Measurements from ENCODE around the gene KIAA0513.

The KIAA0513 gene

GRCh38 chr16:85011846-85012284, 15.7 kb upstream of the KIAA0513 start:
- TF ChIP-seq, protein P1, sequence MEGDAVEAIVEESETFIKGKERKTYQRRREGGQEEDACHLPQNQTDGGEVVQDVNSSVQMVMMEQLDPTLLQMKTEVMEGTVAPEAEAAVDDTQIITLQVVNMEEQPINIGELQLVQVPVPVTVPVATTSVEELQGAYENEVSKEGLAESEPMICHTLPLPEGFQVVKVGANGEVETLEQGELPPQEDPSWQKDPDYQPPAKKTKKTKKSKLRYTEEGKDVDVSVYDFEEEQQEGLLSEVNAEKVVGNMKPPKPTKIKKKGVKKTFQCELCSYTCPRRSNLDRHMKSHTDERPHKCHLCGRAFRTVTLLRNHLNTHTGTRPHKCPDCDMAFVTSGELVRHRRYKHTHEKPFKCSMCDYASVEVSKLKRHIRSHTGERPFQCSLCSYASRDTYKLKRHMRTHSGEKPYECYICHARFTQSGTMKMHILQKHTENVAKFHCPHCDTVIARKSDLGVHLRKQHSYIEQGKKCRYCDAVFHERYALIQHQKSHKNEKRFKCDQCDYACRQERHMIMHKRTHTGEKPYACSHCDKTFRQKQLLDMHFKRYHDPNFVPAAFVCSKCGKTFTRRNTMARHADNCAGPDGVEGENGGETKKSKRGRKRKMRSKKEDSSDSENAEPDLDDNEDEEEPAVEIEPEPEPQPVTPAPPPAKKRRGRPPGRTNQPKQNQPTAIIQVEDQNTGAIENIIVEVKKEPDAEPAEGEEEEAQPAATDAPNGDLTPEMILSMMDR (conservative IDR thresholded peaks at IDR 0.05) = no peak
- peak overlapping the region; percentile 69 for H3K27ac ChIP-seq

DNA sequence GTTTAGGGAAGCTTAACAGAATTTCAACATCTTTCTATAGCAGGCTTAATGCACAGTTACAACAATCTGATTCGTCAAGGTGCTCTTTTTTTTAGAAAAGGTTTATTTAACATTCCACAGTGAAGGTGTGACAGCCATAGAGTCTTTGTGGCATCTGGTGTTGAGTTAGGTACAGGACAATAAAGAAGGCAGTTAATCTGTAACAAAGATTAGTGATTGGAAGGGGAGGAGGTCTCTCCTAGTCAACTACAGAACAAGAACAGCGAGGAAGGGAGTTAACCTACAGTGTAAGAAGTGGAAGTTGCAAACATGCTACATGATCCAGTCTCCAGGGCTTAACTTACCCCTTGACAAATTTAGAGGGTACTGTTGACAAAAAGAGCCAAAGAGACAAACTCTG, 13.3 kb upstream of the KIAA0513 start:
- TF ChIP-seq, protein P1 (conservative IDR thresholded peaks at IDR 0.05) = no peak
- H3K27ac ChIP-seq = no peak overlapping the region

DNA sequence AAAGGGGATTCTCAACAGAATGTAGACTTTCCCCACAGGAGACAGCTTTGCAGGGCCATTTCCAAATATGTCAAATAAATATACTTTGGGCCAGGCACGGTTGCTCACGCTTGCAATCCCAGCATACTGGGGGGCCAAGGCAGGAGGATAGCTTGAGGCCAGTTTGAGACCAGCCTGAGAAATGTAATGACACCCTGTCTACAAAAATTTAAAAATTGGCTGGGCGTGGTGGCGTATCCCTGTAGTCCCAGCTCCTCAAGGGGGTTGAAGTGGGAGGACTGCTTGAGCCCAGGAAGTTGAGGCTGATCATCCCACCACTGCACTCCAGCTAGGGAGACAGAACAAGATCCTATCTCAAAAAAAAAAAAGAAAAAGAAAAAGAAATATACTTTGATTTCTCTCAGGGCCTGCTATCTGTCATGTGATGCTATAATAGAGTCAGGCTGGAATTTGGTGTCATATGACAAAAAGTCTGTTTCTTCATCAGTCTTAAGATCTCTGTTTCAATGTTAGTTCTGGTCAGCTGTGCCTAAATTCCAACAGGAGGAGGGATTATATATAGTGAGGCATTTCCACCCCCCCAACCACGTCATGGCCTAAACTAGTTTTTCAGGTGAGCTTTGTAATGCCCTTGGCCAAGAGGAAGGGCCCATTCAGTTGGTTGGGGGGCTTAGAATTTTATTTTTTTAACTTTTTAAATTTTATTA, 12.0 kb upstream of the KIAA0513 start:
- TF ChIP-seq, protein P1 (conservative IDR thresholded peaks at IDR 0.05) = no peak
- H3K27ac ChIP-seq = no peak overlapping the region

DNA sequence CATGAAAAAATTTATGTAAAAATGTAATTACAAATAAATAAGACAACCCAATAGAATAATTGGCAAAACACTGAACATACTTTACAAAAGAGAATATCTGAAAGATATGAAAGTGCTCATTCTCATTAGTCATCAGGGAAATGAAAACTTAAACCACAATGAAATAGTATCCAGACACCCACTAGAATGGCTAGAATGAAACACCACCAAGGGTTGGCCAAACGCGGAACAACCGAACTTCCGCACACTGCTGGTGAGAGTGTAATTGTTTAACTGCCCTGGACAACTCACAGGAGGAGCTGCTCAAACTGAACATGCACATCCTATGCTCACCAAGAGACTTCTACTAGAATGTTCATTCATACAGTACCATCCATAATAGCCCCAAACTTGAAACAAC, 10.4 kb upstream of the KIAA0513 start:
- no peak overlapping the region for H3K27ac ChIP-seq
- TF ChIP-seq, protein P1 (conservative IDR thresholded peaks at IDR 0.05) = no peak

GRCh38 chr16:85017633-85018032, 10.0 kb upstream of the KIAA0513 start:
- TF ChIP-seq, protein P1 (conservative IDR thresholded peaks at IDR 0.05) = no peak

GRCh38 chr16:85018529-85019236, 8.9 kb upstream of the KIAA0513 start:
- H3K27ac ChIP-seq = no peak overlapping the region
- TF ChIP-seq, protein P1 (conservative IDR thresholded peaks at IDR 0.05) = no peak

More at GRCh38 chr16:85017633-85018032, 10.0 kb upstream of the KIAA0513 start:
- H3K27ac ChIP-seq = no peak overlapping the region

- H3K27ac ChIP-seq = no peak overlapping the region
Observed at GRCh38 chr16:85019659-85020245, 7.8 kb upstream of the KIAA0513 start.

More at GRCh38 chr16:85019659-85020245, 7.8 kb upstream of the KIAA0513 start:
- TF ChIP-seq, protein P1 (conservative IDR thresholded peaks at IDR 0.05) = no peak
